Measurements from ENCODE around the gene SPATC1L.
"Not testable (repeated sequence)": the region's sequence is repeated elsewhere in the genome, so short reads cannot be mapped to it uniquely, and the experiment has no call there.

Gene SPATC1L

GRCh38 chr21:46183910-46184624, at the start of gene SPATC1L:
Gene SPATC1L, minus strand, starts transcription at chr21:46184459. Its CDS starts 1,643 bp downstream, at chr21:46182816.
- DNase-seq, result peak in 1 of 2 experiments; percentile 51

- no peak for DNase-seq
Observed at GRCh38 chr21:46229923-46230260, 45.6 kb upstream of the SPATC1L start.

- DNase-seq, result peak; percentile 67 to 68
Observed at GRCh38 chr21:46229133-46229922, 45.1 kb upstream of the SPATC1L start.

- DNase-seq, result peak; percentile 99
Observed at GRCh38 chr21:46228345-46229051, 44.2 kb upstream of the SPATC1L start, which contains the start of gene LSS. Gene LSS, minus strand, starts transcription at chr21:46228774. Its CDS starts 29 bp downstream, at chr21:46228745.

- peak in 1 of 2 experiments; percentile 33 for DNase-seq
Observed at GRCh38 chr21:46227811-46228344, 43.6 kb upstream of the SPATC1L start.

GRCh38 chr21:46226920-46227599, 42.8 kb upstream of the SPATC1L start:
- DNase-seq, result peak in 1 of 2 experiments; percentile 17

GRCh38 chr21:46226146-46226545, 41.9 kb upstream of the SPATC1L start:
- DNase-seq, result no peak

- DNase-seq, result not testable (repeated sequence)
Observed at GRCh38 chr21:46223661-46224060, 39.4 kb upstream of the SPATC1L start.

GRCh38 chr21:46223217-46223616, 39.0 kb upstream of the SPATC1L start:
- no peak for DNase-seq

- DNase-seq, result no peak
Observed at GRCh38 chr21:46222436-46223116, 38.3 kb upstream of the SPATC1L start.

GRCh38 chr21:46221664-46222435, 37.6 kb upstream of the SPATC1L start:
- DNase-seq, result peak; percentile 53 to 79

GRCh38 chr21:46220847-46221246, 36.6 kb upstream of the SPATC1L start:
- no peak for DNase-seq

GRCh38 chr21:46220275-46220810, 36.1 kb upstream of the SPATC1L start:
- no peak for DNase-seq

- DNase-seq, result no peak
Observed at GRCh38 chr21:46219591-46220239, 35.5 kb upstream of the SPATC1L start.

GRCh38 chr21:46218906-46219590, 34.8 kb upstream of the SPATC1L start:
- DNase-seq, result no peak

- no peak for DNase-seq
Observed at GRCh38 chr21:46217511-46218196, 33.4 kb upstream of the SPATC1L start.

- no peak for DNase-seq
Observed at GRCh38 chr21:46216132-46216747, 32.0 kb upstream of the SPATC1L start.

GRCh38 chr21:46215436-46216131, 31.3 kb upstream of the SPATC1L start:
- no peak for DNase-seq
